K562 (cell line): ENCODE results near the gene RBP3.

Experiments
- BMI1 ChIP-seq: fragments of 150-350 bp; IDR thresholded peaks from 2 replicates; pipeline ENCODE4 v1.6.1; 2014; ENCODE audit warnings: low read length
- CHD1 ChIP-seq: fragments of 200-600 bp; sonication (generic); IDR thresholded peaks from one replicate; pipeline ENCODE4 v1.6.1; 2012; ENCODE audit warnings: mild to moderate bottlenecking, moderate library complexity, low read length, inconsistent platforms
- FOSL1 ChIP-seq: fragments of 200-800 bp; sonication (Bioruptor generic); conservative IDR thresholded peaks from 2 replicates; pipeline ENCODE4 v1.6.1; 2016; ENCODE audit warnings: missing genetic modification characterization, missing compliant biosample characterization
- NR1H2 ChIP-seq: sonication (generic); formaldehyde crosslinking; IDR thresholded peaks from 2 replicates; pipeline ENCODE4 v1.4.0; 2020; ENCODE audit warnings: mild to moderate bottlenecking, missing genetic modification reagents
- ZBTB8A ChIP-seq: fragments of 450-650 bp; IDR thresholded peaks from 2 replicates; pipeline ENCODE4 v1.6.1; 2018; ENCODE audit warnings: mild to moderate bottlenecking, moderate library complexity; ENCODE audit not compliant: partially characterized antibody
- TF ChIP-seq, protein P1 (sequence below): fragments of 450-650 bp; IDR thresholded peaks from 2 replicates; pipeline ENCODE4 v1.6.1; 2017; ENCODE audit warnings: mild to moderate bottlenecking, moderate library complexity
- TF ChIP-seq, protein P2 (sequence below): fragments of 250-450 bp; sonication (Bioruptor Pico); IDR thresholded peaks from 2 replicates; pipeline ENCODE4 v1.4.0; 2020; ENCODE audit warnings: borderline replicate concordance
- TF ChIP-seq, protein P3 (sequence below): sonication (generic); formaldehyde crosslinking; IDR thresholded peaks from 2 replicates; pipeline ENCODE4 v1.8.1; 2023; ENCODE audit warnings: mild to moderate bottlenecking, missing genetic modification reagents
- TF ChIP-seq, protein P4 (sequence below), 3 experiments: IDR thresholded peaks in 2 of 3; conservative IDR thresholded peaks in 1 of 3; 2 replicates each; pipeline ENCODE4 v1.5.1; 2011 to 2012; ENCODE audit warnings: low read length in 3 of 3, mild to moderate bottlenecking in 3 of 3, control low read depth in 2 of 3, improper control_type of control experiment in 1 of 3, inconsistent platforms in 1 of 3, low read depth in 1 of 3, mixed read lengths in 1 of 3, moderate library complexity in 1 of 3; ENCODE audit not compliant: insufficient read depth in 2 of 3
- TF ChIP-seq, protein P5 (sequence below): sonication (generic); formaldehyde crosslinking; IDR thresholded peaks from 2 replicates; pipeline ENCODE4 v1.8.1; 2022; ENCODE audit warnings: missing genetic modification reagents
- TF ChIP-seq, protein P6 (sequence below): IDR thresholded peaks from 2 replicates; pipeline ENCODE4 v1.6.1; 2012; ENCODE audit warnings: low read depth, low read length, improper control_type of control experiment, borderline replicate concordance

DNA sequence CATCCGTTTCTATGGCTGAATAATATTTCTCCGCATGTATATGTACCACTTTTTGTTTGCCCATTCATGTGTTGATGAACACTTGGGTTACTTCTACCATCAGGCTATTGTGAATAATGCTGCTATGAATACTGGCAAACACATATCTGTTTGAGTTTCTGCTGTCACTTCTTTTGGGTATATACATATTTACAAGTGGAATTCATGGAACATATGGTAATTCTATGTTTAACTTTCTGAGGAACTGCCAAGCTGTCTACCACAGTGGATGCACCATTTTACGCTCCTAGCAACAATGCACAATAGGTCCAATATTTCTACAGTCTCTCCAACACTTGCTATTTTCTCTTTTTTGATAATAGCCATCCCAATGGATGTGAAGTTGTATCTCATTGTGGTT lies 41.5 kb downstream of the RBP3 start:
- no peak for TF ChIP-seq FOSL1 (tag)
- TF ChIP-seq ZBTB8A: no peak
- TF ChIP-seq, protein P1, sequence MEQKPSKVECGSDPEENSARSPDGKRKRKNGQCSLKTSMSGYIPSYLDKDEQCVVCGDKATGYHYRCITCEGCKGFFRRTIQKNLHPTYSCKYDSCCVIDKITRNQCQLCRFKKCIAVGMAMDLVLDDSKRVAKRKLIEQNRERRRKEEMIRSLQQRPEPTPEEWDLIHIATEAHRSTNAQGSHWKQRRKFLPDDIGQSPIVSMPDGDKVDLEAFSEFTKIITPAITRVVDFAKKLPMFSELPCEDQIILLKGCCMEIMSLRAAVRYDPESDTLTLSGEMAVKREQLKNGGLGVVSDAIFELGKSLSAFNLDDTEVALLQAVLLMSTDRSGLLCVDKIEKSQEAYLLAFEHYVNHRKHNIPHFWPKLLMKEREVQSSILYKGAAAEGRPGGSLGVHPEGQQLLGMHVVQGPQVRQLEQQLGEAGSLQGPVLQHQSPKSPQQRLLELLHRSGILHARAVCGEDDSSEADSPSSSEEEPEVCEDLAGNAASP: no peak
- TF ChIP-seq, protein P2, sequence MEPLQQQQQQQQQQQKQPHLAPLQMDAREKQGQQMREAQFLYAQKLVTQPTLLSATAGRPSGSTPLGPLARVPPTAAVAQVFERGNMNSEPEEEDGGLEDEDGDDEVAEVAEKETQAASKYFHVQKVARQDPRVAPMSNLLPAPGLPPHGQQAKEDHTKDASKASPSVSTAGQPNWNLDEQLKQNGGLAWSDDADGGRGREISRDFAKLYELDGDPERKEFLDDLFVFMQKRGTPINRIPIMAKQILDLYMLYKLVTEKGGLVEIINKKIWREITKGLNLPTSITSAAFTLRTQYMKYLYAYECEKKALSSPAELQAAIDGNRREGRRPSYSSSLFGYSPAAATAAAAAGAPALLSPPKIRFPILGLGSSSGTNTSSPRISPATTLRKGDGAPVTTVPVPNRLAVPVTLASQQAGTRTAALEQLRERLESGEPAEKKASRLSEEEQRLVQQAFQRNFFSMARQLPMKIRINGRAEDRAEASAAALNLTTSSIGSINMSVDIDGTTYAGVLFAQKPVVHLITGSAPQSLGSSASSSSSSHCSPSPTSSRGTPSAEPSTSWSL (CRISPR knock-in tag): no peak
- no peak for TF ChIP-seq NR1H2
- TF ChIP-seq, protein P3, sequence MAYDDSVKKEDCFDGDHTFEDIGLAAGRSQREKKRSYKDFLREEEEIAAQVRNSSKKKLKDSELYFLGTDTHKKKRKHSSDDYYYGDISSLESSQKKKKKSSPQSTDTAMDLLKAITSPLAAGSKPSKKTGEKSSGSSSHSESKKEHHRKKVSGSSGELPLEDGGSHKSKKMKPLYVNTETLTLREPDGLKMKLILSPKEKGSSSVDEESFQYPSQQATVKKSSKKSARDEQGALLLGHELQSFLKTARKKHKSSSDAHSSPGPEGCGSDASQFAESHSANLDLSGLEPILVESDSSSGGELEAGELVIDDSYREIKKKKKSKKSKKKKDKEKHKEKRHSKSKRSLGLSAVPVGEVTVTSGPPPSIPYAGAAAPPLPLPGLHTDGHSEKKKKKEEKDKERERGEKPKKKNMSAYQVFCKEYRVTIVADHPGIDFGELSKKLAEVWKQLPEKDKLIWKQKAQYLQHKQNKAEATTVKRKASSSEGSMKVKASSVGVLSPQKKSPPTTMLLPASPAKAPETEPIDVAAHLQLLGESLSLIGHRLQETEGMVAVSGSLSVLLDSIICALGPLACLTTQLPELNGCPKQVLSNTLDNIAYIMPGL (CRISPR knock-in tag): no peak
- TF ChIP-seq, protein P4, sequence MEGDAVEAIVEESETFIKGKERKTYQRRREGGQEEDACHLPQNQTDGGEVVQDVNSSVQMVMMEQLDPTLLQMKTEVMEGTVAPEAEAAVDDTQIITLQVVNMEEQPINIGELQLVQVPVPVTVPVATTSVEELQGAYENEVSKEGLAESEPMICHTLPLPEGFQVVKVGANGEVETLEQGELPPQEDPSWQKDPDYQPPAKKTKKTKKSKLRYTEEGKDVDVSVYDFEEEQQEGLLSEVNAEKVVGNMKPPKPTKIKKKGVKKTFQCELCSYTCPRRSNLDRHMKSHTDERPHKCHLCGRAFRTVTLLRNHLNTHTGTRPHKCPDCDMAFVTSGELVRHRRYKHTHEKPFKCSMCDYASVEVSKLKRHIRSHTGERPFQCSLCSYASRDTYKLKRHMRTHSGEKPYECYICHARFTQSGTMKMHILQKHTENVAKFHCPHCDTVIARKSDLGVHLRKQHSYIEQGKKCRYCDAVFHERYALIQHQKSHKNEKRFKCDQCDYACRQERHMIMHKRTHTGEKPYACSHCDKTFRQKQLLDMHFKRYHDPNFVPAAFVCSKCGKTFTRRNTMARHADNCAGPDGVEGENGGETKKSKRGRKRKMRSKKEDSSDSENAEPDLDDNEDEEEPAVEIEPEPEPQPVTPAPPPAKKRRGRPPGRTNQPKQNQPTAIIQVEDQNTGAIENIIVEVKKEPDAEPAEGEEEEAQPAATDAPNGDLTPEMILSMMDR (IDR thresholded peaks at IDR 0.05 in 2 of 3, conservative IDR thresholded peaks at IDR 0.05 in 1 of 3; ENCODE audit: insufficient read depth in 2 of 3, low read depth in 1 of 3, low read length in 3 of 3): no peak
- no peak for TF ChIP-seq CHD1
- TF ChIP-seq, protein P5, sequence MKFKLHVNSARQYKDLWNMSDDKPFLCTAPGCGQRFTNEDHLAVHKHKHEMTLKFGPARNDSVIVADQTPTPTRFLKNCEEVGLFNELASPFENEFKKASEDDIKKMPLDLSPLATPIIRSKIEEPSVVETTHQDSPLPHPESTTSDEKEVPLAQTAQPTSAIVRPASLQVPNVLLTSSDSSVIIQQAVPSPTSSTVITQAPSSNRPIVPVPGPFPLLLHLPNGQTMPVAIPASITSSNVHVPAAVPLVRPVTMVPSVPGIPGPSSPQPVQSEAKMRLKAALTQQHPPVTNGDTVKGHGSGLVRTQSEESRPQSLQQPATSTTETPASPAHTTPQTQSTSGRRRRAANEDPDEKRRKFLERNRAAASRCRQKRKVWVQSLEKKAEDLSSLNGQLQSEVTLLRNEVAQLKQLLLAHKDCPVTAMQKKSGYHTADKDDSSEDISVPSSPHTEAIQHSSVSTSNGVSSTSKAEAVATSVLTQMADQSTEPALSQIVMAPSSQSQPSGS (CRISPR knock-in tag): no peak
- TF ChIP-seq, protein P6, sequence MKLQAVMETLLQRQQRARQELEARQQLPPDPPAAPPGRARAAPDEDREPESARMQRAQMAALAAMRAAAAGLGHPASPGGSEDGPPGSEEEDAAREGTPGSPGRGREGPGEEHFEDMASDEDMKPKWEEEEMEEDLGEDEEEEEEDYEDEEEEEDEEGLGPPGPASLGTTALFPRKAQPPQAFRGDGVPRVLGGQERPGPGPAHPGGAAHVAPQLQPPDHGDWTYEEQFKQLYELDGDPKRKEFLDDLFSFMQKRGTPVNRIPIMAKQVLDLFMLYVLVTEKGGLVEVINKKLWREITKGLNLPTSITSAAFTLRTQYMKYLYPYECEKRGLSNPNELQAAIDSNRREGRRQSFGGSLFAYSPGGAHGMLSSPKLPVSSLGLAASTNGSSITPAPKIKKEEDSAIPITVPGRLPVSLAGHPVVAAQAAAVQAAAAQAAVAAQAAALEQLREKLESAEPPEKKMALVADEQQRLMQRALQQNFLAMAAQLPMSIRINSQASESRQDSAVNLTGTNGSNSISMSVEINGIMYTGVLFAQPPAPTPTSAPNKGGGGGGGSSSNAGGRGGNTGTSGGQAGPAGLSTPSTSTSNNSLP: no peak
- TF ChIP-seq BMI1: no peak
